HEK293 (cell line): ENCODE results near the gene HAUS8.

Experiments
- CTCF ChIP-seq: fragments of 450-650 bp; formaldehyde crosslinking; IDR thresholded peaks from 2 replicates; pipeline ENCODE4 v1.5.1; 2016; ENCODE audit warnings: missing biosample characterization, missing genetic modification characterization
- GFI1B ChIP-seq: fragments of 450-650 bp; formaldehyde crosslinking; IDR thresholded peaks from 2 replicates; pipeline ENCODE4 v1.5.1; 2016; ENCODE audit warnings: missing biosample characterization, missing genetic modification characterization
- ZXDB ChIP-seq: fragments of 450-650 bp; formaldehyde crosslinking; IDR thresholded peaks from 2 replicates; pipeline ENCODE4 v1.5.1; 2016; ENCODE audit warnings: missing biosample characterization, missing genetic modification characterization

- TF ChIP-seq CTCF (tag by site-specific recombination) (no peak), GFI1B (tag by site-specific recombination) (no peak), ZXDB (no peak)
Observed at GRCh38 chr19:17079710-17080439, 4.6 kb upstream of the HAUS8 start.
